ENCODE results near the gene KANSL1.
"Not testable (repeated sequence)": the region's sequence is repeated elsewhere in the genome, so short reads cannot be mapped to it uniquely, and the experiment has no call there.

Gene KANSL1

DNA sequence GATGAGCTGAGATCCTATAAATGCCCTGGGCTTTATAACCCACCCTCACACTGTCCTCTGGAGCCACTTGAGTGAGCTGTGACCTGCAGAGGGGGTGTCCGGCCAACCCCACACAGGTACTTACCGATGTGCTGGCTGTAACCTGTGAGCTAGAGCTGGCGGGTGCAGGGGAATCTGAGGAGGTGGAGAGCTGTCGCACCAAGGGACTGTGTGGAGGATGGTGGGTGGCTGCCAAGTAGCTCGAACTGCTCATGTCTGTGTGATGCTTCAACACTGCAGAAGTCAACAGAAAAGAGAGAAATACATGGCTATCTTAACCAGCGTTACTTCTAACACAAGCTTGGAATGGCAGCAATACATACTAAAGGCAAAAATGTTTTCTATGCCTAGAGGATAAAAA is 154.8 kb downstream of the KANSL1 start:
- DNase-seq (ENCODE audit: low read depth, low spot score): no peak

DNA sequence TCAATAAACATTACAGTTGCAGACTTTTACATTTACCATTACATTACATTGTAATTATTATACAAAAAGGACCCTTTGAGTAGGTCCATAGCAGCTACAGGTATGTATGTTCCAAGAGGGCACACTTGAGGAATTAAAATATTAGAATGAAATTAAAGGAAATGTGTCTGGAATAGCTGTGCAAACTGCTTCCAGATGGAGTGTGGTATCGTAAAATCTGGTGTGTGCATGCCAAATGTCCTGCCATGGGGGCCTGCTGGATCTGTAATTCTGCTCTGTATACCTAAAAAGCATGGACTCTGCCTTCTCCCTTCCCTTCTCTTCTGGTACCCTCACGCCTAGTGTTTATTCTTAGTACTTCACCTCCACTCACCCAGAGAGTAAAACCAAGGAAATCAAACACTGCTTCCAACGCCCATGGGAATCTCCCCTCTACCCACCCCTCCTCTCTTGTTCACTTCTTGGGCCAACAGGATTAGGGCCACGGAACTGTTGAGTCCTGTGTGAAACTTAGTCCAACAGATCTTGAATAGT is 155.4 kb downstream of the KANSL1 start:
- DNase-seq (ENCODE audit: low read depth, low spot score): no peak

DNA sequence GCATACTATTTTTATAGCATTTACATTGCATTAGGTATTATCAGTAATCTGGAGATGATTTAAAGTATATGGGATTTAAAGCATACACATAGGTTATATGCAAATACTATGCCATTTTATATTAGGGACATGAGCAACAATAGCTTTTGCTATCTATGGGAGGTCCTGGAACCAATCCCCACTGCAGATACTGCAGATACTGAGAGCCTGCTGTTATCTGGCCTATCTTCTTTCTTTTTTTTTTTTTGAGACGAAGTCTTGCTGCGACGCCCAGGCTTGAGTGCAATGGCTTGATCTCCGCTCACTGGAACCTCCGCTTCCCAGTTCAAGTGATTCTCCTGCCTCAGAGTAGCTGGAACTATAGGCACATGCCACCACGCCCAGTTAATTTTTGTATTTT is 156.7 kb downstream of the KANSL1 start:
- DNase-seq (ENCODE audit: low read depth, low spot score): no peak

DNA sequence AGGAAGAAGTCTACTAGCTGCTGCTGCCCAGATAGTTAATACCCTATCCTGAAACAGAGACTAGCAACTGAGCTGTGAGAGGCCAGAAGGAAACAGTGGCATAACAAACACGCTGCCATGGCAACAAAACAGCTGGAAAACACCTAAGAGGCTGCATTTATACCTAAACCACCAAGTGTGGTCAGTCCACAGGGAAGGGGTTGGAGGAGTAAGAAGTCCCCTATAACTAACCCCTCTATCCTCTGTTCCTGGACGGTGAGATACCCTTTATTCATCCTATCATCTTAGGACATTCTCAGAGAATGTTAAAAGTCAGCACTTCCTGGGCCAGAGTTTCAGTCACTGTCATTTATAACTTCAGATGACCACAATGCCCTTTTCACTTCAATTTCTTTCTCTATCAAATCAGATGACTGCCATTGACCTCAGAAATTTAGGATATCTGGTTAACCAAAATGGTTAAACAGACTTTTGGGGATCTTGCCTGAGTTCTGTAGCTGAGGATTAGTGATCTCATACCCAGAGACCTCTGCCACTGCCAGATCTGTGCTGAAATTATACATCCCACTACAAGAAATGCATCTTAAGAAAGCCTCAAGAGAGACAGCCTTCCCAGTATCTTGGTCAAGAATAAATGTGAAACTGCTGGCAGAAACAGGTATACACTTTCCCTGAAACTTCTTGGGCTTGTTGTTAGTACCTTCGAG is 158.0 kb downstream of the KANSL1 start:
- DNase-seq (ENCODE audit: low read depth, low spot score): no peak

DNA sequence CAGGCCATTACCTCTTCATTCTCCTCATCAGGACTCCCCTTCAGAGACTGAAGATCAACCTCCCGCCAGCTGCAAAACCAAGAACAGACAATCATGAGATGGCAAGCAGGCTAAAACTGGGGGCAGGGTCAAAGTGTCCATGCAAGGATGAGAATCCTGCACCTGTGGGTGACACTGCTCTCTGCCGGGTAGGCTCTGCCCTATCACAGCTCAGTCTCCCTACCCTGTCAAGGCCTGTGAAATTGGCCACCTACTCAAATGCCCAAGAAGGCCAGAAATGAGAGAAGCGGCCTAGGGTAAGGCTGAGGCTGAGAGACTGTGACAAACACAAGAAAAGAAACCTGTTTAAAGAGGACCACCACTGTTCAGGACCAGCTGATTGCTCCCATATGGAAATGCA is 159.8 kb downstream of the KANSL1 start:
- no peak for DNase-seq (ENCODE audit: low read depth, low spot score)

DNA sequence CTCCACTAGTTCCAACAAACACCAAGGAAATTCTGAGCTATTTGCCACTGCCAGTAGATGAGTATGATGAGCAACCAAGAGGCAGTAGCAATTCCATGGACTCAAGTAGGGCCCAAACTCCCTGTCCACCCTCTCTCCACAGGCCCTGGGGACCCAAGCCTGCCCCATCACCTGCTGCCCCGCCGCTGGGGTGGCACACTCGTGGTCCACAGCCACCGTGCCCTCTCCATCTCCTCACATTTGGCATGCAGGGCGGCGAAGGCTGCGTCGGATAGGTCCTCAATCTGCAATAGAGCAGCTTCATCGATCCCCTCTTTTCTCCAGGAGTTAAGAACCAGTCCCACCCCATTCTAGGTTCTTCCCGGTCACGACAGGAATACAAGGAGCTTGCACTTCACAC is 160.3 kb downstream of the KANSL1 start:
- no peak for DNase-seq (ENCODE audit: low read depth, low spot score)

DNA sequence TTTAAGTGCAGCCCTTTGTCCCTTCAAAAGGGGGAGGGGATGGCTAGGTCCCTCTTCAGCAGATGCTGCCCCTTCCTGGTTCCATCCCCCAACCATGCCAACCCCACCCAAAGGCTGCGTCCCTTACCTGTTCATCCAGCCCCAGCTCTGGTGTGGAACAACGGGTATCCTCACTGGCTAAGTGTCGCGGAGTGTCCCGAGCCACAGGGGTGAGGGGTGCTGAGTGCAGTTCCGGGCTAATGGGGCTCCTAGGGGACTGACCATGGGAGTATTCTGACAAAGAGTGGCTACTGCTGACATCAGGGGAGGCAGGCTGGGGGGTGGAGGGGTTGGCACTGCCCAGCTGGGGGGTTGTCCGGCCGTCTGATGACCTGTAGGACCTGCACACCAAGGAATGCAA is 161.3 kb downstream of the KANSL1 start:
- DNase-seq (ENCODE audit: low read depth, low spot score): no peak

DNA sequence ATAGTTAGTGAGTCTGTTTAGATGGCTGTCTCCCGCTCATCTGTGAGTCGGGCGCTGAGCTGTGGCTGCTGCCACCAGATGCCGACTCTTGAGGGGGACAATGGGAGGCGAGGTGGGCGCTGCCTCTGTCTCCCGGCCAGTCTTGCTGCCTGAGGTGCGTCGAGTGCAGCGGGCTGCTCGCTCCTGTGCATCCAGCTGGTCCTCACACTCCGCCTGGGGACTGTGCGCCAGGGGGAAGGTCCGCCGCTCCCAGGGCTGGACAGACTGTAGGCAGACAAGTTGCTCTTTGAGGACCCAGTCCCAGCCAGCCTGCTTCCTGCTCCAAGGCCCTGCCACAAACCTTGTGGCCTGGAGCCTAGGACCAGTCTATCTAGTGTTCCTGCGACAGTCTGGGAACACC is 161.8 kb downstream of the KANSL1 start:
- DNase-seq (ENCODE audit: low read depth, low spot score): no peak

DNA sequence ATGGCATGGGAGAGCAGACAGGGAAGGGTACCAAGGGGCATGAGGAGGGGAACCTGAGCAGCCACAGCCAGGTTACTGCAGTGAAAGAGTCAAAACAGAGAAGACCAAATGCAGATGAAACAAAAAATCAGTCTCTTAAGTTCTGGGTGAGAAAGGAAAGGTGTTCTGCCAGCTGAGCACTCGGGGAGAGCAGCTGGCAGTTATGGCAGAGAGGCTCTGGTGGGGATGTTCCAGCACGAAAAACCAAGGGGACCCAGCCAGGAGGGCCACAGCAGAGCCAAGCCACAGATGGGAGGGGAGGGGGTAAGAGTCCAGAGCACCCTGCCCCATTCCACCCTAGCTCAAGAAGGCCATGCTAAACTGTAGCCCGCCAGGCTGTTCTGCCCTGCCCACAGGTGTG is 162.5 kb downstream of the KANSL1 start:
- DNase-seq (ENCODE audit: low read depth, low spot score): no peak

DNA sequence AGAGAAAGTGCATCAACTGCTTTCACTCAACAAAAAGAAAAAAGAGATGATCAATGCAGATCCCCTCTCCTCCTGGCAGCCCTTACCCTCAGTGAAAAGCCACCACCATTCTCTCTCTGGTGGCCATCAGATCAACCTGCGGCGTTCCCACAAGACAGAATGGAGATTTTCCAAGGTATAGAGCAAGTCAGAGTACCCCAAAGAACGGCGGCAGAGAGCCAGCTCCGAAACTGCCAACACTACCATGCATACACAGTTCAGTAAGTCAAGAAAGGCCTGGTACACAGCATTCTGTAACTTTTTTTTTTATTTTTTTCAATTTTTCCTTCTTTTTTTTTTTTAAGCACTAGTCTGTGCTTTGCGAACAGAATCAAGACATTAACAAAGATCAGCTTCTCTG is 163.6 kb downstream of the KANSL1 start:
- DNase-seq (ENCODE audit: low read depth, low spot score): no peak

DNA sequence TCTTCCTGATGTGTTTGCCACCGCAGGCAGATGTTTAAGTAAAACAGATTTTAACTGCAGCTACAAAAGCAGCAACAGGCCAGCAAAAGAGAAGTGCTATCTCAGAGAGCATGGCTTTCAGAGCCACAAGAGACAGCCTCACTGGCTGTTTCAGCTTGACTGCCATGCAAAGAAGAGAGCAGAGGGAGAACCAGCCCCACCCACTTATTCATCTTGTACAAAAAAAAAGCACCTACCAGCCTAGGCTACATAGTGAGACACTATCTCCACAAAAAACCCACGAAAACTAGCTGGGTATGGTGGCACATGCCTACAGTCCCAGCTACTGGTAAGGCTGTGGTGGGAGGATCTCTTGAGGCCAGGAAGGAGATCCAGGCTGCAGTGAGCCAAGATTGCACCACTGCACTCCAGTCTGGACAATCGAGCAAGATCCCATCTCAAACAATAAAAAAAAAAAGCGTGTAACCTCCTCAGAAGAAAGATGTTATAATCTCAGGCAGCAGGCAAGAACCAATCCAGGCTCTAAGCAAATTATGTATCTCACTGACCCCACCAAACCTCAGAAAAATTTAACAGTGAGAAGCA is 164.2 kb downstream of the KANSL1 start:
- no peak for DNase-seq (ENCODE audit: low read depth, low spot score)

DNA sequence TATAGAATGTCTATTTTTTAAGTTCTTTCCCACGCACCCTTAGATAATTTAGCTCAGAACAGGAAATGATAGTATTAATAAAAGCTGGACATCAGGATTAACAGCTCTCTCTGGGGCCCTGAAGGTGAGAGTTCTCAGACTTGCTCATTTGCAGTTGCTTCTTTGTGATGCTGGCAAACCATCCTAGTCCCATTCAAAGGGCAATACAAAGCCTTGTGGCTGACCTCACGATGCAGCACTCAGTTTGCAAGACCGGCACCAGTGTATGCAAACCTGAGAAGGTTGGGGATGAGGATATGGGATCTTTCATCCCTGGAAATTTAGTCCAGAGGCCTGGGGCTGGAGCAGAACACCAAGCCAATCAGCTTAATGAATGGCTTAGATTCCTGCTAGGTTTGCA is 164.9 kb downstream of the KANSL1 start:
- no peak for DNase-seq (ENCODE audit: low read depth, low spot score)

DNA sequence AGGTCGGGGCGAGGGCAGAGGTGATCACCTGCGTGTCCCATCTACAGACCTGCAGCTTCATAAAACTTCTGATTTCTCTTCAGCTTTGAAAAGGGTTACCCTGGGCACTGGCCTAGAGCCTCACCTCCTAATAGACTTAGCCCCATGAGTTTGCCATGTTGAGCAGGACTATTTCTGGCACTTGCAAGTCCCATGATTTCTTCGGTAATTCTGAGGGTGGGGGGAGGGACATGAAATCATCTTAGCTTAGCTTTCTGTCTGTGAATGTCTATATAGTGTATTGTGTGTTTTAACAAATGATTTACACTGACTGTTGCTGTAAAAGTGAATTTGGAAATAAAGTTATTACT is 165.3 kb downstream of the KANSL1 start:
- no peak for DNase-seq (ENCODE audit: low read depth, low spot score)

DNA sequence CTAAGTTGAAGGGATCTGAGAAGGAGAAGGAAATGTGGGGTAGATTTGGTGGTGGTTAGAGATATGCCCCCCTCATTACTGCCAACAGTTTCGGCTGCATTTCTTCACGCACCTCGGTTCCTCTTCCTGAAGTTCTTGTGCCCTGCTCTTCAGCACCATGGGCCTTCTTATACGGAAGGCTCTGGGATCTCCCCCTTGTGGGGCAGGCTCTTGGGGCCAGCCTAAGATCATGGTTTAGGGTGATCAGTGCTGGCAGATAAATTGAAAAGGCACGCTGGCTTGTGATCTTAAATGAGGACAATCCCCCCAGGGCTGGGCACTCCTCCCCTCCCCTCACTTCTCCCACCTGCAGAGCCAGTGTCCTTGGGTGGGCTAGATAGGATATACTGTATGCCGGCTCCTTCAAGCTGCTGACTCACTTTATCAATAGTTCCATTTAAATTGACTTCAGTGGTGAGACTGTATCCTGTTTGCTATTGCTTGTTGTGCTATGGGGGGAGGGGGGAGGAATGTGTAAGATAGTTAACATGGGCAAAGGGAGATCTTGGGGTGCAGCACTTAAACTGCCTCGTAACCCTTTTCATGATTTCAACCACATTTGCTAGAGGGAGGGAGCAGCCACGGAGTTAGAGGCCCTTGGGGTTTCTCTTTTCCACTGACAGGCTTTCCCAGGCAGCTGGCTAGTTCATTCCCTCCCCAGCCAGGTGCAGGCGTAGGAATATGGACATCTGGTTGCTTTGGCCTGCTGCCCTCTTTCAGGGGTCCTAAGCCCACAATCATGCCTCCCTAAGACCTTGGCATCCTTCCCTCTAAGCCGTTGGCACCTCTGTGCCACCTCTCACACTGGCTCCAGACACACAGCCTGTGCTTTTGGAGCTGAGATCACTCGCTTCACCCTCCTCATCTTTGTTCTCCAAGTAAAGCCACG is 165.9 kb downstream of the KANSL1 start:
- no peak for DNase-seq (ENCODE audit: low read depth, low spot score)

DNA sequence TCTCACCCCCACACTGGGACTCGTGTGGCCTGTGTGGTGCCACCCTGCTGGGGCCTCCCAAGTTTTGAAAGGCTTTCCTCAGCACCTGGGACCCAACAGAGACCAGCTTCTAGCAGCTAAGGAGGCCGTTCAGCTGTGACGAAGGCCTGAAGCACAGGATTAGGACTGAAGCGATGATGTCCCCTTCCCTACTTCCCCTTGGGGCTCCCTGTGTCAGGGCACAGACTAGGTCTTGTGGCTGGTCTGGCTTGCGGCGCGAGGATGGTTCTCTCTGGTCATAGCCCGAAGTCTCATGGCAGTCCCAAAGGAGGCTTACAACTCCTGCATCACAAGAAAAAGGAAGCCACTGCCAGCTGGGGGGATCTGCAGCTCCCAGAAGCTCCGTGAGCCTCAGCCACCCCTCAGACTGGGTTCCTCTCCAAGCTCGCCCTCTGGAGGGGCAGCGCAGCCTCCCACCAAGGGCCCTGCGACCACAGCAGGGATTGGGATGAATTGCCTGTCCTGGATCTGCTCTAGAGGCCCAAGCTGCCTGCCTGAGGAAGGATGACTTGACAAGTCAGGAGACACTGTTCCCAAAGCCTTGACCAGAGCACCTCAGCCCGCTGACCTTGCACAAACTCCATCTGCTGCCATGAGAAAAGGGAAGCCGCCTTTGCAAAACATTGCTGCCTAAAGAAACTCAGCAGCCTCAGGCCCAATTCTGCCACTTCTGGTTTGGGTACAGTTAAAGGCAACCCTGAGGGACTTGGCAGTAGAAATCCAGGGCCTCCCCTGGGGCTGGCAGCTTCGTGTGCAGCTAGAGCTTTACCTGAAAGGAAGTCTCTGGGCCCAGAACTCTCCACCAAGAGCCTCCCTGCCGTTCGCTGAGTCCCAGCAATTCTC is 166.8 kb downstream of the KANSL1 start:
- no peak for DNase-seq (ENCODE audit: low read depth, low spot score)

DNA sequence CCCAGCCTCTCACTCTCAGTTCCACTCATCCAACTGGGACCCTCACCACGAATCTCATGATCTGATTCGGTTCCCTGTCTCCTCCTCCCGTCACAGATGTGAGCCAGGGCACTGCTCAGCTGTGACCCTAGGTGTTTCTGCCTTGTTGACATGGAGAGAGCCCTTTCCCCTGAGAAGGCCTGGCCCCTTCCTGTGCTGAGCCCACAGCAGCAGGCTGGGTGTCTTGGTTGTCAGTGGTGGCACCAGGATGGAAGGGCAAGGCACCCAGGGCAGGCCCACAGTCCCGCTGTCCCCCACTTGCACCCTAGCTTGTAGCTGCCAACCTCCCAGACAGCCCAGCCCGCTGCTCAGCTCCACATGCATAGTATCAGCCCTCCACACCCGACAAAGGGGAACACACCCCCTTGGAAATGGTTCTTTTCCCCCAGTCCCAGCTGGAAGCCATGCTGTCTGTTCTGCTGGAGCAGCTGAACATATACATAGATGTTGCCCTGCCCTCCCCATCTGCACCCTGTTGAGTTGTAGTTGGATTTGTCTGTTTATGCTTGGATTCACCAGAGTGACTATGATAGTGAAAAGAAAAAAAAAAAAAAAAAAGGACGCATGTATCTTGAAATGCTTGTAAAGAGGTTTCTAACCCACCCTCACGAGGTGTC is 167.6 kb downstream of the KANSL1 start:
- DNase-seq (ENCODE audit: low read depth, low spot score): no peak

DNA sequence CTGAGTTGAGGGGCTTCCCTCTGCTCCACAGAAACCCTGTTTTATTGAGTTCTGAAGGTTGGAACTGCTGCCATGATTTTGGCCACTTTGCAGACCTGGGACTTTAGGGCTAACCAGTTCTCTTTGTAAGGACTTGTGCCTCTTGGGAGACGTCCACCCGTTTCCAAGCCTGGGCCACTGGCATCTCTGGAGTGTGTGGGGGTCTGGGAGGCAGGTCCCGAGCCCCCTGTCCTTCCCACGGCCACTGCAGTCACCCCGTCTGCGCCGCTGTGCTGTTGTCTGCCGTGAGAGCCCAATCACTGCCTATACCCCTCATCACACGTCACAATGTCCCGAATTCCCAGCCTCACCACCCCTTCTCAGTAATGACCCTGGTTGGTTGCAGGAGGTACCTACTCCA is 168.2 kb downstream of the KANSL1 start:
- no peak for DNase-seq (ENCODE audit: low read depth, low spot score)

DNA sequence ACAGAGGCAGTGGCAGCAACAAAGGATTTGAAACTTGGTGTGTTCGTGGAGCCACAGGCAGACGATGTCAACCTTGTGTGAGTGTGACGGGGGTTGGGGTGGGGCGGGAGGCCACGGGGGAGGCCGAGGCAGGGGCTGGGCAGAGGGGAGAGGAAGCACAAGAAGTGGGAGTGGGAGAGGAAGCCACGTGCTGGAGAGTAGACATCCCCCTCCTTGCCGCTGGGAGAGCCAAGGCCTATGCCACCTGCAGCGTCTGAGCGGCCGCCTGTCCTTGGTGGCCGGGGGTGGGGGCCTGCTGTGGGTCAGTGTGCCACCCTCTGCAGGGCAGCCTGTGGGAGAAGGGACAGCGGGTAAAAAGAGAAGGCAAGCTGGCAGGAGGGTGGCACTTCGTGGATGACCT is 168.6 kb downstream of the KANSL1 start:
- no peak for DNase-seq (ENCODE audit: low read depth, low spot score)

DNA sequence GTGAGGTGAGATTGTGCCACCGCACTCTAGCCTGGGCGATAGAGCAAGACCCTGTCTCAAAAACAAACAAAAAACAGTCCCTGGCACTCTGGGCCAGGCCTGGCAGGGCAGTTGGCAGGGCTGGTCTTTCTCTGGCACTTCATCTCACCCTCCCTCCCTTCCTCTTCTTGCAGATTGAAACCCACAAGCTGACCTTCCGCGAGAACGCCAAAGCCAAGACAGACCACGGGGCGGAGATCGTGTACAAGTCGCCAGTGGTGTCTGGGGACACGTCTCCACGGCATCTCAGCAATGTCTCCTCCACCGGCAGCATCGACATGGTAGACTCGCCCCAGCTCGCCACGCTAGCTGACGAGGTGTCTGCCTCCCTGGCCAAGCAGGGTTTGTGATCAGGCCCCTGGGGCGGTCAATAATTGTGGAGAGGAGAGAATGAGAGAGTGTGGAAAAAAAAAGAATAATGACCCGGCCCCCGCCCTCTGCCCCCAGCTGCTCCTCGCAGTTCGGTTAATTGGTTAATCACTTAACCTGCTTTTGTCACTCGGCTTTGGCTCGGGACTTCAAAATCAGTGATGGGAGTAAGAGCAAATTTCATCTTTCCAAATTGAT is 169.3 kb downstream of the KANSL1 start:
- no peak for DNase-seq (ENCODE audit: low read depth, low spot score)

DNA sequence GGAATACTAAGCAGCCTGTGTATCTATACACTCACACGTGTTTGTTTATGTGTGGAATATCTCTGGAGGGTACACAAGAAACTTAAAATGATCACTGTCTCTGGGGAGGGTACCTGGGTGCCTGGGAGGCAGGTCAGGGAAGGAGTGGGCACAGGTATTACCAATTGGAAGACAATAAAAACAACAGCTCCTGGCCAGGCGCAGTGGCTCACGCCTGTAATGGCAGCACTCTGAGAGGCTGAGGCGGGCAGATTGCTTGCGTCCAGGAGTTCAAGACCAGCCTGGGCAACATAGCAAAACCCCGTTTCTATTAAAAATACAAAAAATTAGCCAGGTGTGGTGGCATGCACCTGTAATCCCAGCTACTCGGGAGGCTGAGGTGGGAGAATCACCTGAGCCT is 169.9 kb downstream of the KANSL1 start:
- DNase-seq (ENCODE audit: low read depth, low spot score): not testable (repeated sequence)

DNA sequence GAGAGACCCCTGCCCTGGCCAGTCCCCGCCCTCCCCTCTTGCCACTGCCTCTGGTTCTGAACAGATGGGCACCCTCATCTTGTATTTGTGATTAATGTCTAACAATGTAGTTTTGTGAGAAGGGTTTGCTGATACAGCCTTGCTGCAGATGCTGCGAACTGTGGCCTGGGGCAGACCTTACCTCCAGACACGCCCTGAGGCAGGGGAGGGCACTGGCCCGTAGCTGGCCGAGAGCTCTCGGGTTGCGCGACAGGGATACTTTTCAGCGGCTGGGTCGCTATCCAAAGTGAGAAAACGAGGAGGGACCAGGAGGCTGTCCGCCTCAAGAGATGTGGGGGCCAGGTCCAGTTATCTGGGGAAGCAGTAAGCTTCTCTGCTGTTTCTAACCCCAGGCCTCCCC is 172.2 kb downstream of the KANSL1 start:
- no peak for DNase-seq (ENCODE audit: low read depth, low spot score)

Data from activated CD4-positive, CD25-positive, alpha-beta regulatory T cell treated with anti-CD3 and anti-CD28 coated beads, Interleukin-2, amount 50 U/mL, for 16 hours (primary cell).